Glutamatergic neuron (in vitro differentiated cells): ENCODE results near the gene CARMIL1. TPM values are rescaled to one million over a fixed set of nuclear protein-coding genes. Genes with fewer than 3 reads are reported as not detected.

ENCODE experiments used
- DNase-seq: peaks from one replicate; pipeline ENCODE4 v3.0.0; 2022
- H3K27ac Mint-ChIP-seq: one replicate; pipeline ENCODE4 v1.8.0; 2020; ENCODE audit warnings: mild to moderate bottlenecking, mixed read lengths, inconsistent platforms; ENCODE audit not compliant: unreplicated experiment
- H3K27me3 Mint-ChIP-seq: one replicate; pipeline ENCODE4 v1.8.0; 2020; ENCODE audit warnings: mild to moderate bottlenecking, moderate library complexity, mixed read lengths, inconsistent platforms; ENCODE audit not compliant: unreplicated experiment
- H3K36me3 Mint-ChIP-seq: one replicate; pipeline ENCODE4 v1.8.0; 2020; ENCODE audit warnings: mild to moderate bottlenecking, mixed read lengths, inconsistent platforms; ENCODE audit not compliant: unreplicated experiment
- H3K4me1 Mint-ChIP-seq: one replicate; pipeline ENCODE4 v1.8.0; 2020; ENCODE audit warnings: mild to moderate bottlenecking, low read depth, mixed read lengths, inconsistent platforms; ENCODE audit not compliant: unreplicated experiment
- H3K4me3 Mint-ChIP-seq: one replicate; pipeline ENCODE4 v1.8.0; 2020; ENCODE audit warnings: mild to moderate bottlenecking, mixed read lengths, inconsistent platforms; ENCODE audit not compliant: unreplicated experiment
- H3K9me3 Mint-ChIP-seq: one replicate; pipeline ENCODE4 v1.8.0; 2020; ENCODE audit warnings: mild to moderate bottlenecking, moderate library complexity, mixed read lengths, inconsistent platforms; ENCODE audit not compliant: unreplicated experiment
- total RNA-seq: library from RNA; stranded (reverse); fragmentation: NEBNext Ultra II Directional; extraction: Animal tissue kit (Norgen Biotek cat#: 25700); gene quantifications from one replicate; pipeline ENCODE4 v1.2.1, GENCODE V29; 2021; ENCODE audit not compliant: unreplicated experiment
- TF ChIP-seq, protein P1 (sequence below): fragments of 200-600 bp; sonication (generic); IDR thresholded peaks from one replicate; pipeline ENCODE4 v1.5.0; 2021; ENCODE audit not compliant: partially characterized antibody, unreplicated experiment

The CARMIL1 gene
- total RNA-seq, 1 donor from 2014 or later: 4.8 TPM

- TF ChIP-seq, protein P1, sequence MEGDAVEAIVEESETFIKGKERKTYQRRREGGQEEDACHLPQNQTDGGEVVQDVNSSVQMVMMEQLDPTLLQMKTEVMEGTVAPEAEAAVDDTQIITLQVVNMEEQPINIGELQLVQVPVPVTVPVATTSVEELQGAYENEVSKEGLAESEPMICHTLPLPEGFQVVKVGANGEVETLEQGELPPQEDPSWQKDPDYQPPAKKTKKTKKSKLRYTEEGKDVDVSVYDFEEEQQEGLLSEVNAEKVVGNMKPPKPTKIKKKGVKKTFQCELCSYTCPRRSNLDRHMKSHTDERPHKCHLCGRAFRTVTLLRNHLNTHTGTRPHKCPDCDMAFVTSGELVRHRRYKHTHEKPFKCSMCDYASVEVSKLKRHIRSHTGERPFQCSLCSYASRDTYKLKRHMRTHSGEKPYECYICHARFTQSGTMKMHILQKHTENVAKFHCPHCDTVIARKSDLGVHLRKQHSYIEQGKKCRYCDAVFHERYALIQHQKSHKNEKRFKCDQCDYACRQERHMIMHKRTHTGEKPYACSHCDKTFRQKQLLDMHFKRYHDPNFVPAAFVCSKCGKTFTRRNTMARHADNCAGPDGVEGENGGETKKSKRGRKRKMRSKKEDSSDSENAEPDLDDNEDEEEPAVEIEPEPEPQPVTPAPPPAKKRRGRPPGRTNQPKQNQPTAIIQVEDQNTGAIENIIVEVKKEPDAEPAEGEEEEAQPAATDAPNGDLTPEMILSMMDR: no peak
- Mint-ChIP-seq H3K27ac (no peak overlapping the region), H3K4me1 (no peaks in the 10 kb centered on the region), H3K9me3 (no peaks in the 10 kb centered on the region), H3K27me3 (peaks cover 3% of the 10 kb centered on the region), H3K36me3 (no peaks in the 10 kb centered on the region), H3K4me3 (no peak overlapping the region)
- no peak for DNase-seq
Measured at GRCh38 chr6:25473447-25473846, 194.3 kb downstream of the CARMIL1 start.

DNA sequence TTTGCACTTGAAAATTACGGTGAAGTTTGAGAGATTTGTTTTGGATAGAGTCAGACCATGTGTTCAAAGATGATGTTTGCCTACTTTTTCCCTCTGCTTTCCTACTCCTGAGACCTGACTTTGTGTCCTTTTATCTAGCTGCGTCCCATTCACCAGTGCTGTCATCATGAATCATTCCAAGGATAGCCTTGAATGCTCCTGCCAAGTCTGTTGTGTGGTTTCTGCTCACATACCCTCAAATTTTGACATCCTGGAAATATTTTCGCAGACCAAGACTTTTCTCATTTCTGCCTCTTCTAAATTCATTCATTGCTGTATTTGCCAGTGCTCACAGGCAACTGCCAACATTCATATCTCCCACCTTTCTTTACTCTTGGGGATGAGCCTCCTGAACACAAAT lies 197.0 kb downstream of the CARMIL1 start:
- Mint-ChIP-seq H3K27ac (no peak overlapping the region), H3K4me1 (no peaks in the 10 kb centered on the region), H3K27me3 (peaks cover 3% of the 10 kb centered on the region), H3K36me3 (no peaks in the 10 kb centered on the region), H3K9me3 (no peaks in the 10 kb centered on the region), H3K4me3 (no peak overlapping the region)
- DNase-seq: no peak
- TF ChIP-seq, protein P1: no peak

DNA sequence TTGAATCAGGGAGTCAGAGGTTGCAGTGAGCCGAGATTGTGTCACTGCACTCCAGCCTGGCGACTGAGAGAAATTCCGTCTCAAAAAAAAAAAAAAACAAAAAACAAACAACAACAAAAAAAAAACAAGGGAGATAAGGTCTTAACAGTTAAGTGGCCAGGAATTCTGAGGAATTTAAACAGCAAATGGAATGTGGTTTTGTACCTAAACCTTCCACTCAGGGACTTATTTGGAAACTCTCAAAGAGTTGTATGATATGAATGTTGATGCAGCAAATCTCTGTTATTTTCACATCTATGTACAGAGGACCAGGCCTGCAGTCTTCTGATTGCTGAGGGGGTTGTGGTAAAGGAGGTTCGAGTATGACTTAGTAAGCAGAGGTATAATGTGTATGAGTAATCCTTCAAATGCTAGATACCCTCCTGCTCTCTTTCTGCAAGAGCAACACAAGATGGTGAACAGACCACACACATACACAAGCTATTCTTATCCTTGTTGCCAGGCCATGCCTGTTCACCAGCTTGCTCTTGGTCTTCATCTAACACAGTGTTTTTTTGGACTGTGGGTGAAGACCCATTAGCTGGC lies 197.9 kb downstream of the CARMIL1 start:
- Mint-ChIP-seq H3K4me3 (no peak overlapping the region), H3K27ac (no peak overlapping the region), H3K4me1 (no peaks in the 10 kb centered on the region), H3K36me3 (no peaks in the 10 kb centered on the region), H3K27me3 (peaks cover 3% of the 10 kb centered on the region), H3K9me3 (no peaks in the 10 kb centered on the region)
- TF ChIP-seq, protein P1: no peak
- DNase-seq: no peak

DNA sequence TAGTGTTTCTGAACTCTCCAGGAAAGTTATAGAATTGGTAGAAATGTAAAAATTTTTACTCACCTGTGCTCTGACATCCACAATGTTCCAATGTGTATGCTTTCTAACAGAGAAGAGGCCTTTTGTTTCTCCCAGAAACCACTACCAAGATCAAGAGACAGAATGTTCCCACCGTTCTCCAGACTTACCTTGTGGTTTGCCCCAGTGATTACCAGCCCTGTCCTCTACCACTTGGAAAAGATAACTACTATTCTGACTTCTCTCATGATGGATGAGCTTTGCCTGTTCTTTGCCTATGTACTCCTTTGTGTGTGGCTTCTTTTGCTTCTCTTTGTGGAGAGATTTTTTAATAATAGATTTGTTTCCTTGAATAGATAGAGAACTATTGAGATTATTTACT lies 199.8 kb downstream of the CARMIL1 start:
- TF ChIP-seq, protein P1: no peak
- no peak for DNase-seq
- Mint-ChIP-seq H3K4me3 (no peak overlapping the region), H3K4me1 (no peaks in the 10 kb centered on the region), H3K9me3 (no peaks in the 10 kb centered on the region), H3K36me3 (no peaks in the 10 kb centered on the region), H3K27me3 (peaks cover 3% of the 10 kb centered on the region), H3K27ac (no peak overlapping the region)

DNA sequence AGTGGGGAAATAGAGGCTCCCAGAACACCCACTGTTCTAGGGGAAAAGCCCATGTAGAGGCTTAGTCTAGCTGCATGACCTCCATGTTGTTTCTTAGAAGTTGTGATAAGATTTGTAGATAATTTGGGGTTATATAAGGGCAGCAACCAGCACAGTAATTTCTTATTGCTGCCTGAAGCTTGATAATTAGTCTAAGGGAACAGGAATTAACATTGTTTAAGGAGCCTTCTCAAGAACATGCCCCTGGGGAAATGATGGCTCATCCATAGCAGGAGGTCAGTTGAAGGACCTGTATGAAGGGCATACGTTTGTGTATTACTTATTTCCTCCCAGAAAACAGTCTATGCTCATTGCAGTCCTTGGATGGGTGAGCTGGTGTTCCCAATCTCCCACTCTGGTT lies 202.1 kb downstream of the CARMIL1 start:
- Mint-ChIP-seq H3K9me3 (no peaks in the 10 kb centered on the region), H3K27ac (no peak overlapping the region), H3K4me1 (peaks cover 5% of the 10 kb centered on the region), H3K4me3 (no peak overlapping the region), H3K36me3 (no peaks in the 10 kb centered on the region), H3K27me3 (peaks cover 3% of the 10 kb centered on the region)
- TF ChIP-seq, protein P1: no peak
- no peak for DNase-seq
